ENCODE measurements around the gene CEL.

DNA sequence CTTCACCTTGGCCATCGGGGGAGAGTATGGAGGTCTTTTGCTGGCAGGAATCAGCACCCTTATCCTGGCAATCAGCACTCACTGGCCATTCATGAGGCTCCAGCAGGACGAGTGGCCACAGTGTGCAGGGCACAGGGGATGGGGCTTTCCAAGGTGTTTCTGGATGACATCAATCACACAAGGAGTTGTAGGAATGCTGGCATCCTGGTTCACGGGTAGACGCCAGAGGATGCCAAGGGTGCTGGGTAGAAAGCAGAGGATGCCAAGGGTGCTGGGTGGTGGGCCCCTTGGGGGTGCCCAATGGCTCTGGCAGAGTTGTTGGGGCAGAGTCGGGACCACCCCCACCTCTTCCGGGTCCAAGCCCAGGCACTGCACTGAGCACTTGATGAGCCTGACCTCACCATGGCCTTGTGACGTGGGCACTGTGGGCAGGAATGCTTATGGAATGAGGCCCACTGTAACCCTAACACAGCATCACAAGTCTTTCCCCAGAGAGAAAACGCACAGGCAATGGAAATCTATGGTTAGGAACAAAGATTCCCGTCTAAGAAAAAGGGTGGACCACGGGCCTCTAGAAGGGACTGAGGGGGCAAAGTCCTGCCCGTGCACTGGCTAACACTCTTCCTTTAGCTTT, 29.1 kb downstream of the CEL start:
- TF ChIP-seq, protein P1, sequence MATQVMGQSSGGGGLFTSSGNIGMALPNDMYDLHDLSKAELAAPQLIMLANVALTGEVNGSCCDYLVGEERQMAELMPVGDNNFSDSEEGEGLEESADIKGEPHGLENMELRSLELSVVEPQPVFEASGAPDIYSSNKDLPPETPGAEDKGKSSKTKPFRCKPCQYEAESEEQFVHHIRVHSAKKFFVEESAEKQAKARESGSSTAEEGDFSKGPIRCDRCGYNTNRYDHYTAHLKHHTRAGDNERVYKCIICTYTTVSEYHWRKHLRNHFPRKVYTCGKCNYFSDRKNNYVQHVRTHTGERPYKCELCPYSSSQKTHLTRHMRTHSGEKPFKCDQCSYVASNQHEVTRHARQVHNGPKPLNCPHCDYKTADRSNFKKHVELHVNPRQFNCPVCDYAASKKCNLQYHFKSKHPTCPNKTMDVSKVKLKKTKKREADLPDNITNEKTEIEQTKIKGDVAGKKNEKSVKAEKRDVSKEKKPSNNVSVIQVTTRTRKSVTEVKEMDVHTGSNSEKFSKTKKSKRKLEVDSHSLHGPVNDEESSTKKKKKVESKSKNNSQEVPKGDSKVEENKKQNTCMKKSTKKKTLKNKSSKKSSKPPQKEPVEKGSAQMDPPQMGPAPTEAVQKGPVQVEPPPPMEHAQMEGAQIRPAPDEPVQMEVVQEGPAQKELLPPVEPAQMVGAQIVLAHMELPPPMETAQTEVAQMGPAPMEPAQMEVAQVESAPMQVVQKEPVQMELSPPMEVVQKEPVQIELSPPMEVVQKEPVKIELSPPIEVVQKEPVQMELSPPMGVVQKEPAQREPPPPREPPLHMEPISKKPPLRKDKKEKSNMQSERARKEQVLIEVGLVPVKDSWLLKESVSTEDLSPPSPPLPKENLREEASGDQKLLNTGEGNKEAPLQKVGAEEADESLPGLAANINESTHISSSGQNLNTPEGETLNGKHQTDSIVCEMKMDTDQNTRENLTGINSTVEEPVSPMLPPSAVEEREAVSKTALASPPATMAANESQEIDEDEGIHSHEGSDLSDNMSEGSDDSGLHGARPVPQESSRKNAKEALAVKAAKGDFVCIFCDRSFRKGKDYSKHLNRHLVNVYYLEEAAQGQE (IDR thresholded peaks at IDR 0.05; ENCODE audit: low read depth), result no peak
- no peak for TF ChIP-seq CTCF (IDR thresholded peaks at IDR 0.05 in 2 of 3, conservative IDR thresholded peaks at IDR 0.05 in 1 of 3; ENCODE audit: borderline replicate concordance in 1 of 3, insufficient read depth in 1 of 3, low read depth in 2 of 3, low read length in 2 of 3)
- TF ChIP-seq CEBPB (IDR thresholded peaks at IDR 0.05; ENCODE audit: low read depth), result no peak
- TF ChIP-seq EGR1 (IDR thresholded peaks at IDR 0.05; ENCODE audit: low read depth), result no peak
- TF ChIP-seq, protein P2, sequence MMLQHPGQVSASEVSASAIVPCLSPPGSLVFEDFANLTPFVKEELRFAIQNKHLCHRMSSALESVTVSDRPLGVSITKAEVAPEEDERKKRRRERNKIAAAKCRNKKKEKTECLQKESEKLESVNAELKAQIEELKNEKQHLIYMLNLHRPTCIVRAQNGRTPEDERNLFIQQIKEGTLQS (IDR thresholded peaks at IDR 0.05), result no peak
- TF ChIP-seq FOSL1 (IDR thresholded peaks at IDR 0.05; ENCODE audit: low read depth), result no peak
